ENCODE data around the gene EYA4.

Gene EYA4

DNA sequence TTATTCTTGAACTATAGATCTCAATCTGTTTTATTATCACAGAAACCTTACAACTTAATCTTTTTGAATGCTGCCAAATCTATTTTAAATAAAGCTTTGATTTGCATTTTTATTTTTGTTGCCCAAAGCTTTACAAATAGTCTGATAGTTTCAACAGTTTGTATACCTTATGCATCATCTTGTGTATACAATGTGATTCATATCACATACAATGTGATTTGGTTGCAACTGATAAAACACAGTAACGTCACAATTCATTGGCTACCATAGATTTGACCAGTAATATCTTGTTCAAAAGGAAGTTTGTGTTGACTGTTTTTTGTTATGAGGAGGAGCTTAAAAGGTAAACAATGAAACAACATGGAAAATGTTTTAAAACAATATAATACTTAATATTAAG is 110.9 kb downstream of the EYA4 start:
- no peak for DNase-seq (ENCODE audit: low read depth)

DNA sequence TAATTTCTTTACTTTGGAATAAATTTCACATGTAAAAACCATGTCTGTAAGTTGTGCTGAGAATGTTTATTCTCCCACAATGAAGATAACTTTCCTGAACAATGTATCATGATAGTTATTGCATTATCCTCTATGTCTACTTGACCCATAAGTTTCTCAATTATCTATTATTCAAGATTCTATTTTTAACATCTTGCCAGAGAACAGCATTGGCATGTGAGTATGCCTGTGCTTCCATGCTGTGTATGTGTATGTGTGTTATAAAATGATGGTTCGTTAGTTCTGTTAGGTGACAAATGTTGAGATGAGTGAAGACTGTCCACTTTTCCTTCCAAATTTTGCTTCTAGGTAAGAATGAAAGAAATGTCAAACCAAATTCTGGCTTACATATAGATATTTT is 111.9 kb downstream of the EYA4 start:
- DNase-seq (ENCODE audit: low read depth), result no peak

DNA sequence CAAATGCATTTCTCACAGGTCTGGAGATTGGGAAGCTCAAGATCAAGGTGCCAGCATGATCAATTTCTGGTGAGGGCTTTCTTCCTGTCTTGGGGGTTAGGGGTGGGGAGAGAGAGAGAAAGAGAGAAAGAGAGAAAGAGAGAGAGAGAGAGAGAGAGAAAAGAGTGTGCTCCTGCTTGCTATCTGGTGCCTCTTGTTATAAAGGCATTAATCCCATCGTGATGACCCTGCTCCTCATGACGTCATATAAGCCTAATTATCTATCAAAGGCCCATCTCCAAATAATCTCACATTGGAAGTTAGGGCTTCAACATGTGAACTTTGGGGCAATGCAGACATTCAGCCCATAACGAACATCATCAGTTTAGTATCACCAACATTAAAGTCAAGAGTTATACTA is 114.8 kb downstream of the EYA4 start:
- no peak for DNase-seq (ENCODE audit: low read depth)

DNA sequence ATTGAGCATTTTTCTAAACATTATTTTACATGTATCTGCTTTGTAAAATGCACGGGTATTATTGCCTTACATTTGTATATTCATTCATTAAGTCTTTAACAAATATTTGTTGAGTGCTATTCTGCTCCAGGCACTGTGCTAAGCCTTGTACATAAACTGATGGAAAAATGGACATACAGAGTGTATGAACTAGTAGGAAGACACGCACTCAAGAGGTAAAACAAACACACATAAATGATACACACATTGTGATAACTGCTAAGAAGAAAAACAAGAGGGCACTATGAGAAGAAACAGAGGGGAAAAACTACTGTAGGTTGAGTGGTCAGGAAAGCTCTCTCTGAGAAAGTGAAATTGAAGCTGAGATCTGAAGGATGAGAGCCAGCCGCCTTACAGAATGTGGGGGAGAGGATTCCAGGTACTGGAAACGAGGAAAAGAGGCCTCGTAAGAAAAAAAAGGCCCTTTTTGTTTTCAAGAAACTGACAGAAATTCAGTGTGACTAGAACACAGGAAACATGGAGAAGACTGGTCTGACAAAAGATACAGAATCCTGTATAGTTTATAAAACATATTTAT is 117.5 kb downstream of the EYA4 start:
- no peak for DNase-seq (ENCODE audit: low read depth)

DNA sequence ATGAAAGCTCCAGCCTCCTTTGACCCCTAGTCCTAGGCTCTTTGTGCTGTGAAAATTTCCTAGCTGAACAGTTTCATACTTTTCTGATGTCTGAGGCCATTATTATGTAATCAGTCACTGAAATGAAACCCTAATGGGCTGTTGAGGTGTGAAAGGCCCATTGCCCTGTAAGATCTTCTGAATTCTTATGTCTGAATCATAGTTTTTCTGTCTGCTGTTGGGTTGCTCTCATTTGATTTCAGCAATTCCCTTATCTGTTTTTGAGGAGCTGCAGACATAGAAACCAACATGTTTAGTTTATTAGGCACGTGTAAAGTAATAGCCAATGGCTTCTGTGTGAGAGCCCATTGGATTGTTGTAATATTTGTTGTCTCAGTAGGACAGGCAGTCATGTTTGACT is 118.1 kb downstream of the EYA4 start:
- no peak for DNase-seq (ENCODE audit: low read depth)

DNA sequence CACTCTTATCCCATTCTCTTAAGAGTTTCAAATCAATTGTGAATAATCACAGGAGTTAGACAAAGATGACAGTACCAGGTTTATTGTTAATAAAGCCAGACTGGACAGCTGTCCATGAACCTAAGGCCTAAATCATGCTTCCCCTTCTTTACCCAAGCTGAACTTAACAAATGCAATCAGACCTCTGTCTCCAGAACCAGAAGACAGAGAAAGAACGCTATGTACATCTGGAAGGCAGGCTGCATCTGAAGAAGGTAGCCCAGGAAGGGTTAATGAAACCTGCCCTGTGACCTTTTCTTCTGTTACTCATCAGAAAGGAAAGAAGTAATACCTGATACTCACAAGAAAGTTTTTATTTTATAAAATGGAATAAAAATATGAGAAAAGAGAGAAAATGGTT is 118.6 kb downstream of the EYA4 start:
- DNase-seq (ENCODE audit: low read depth), result no peak

DNA sequence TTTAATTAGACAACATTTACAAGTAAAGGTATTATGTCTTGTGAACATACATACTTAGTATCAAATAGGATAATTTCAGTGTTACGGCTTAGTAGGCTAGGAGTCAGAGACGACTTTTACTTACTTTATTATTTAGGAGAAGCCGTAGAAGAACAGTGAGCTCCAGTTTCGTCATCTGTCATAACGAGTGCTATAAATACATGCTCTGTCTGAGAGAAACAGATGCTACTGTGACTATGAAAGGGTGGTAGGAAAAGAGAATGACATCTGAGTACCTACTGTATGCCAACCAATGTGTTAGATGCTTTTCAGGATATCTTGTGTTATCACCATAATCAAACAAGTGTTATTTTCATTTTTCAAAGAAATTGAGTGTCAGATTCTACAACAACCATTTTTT is 119.0 kb downstream of the EYA4 start:
- DNase-seq (ENCODE audit: low read depth), result no peak

DNA sequence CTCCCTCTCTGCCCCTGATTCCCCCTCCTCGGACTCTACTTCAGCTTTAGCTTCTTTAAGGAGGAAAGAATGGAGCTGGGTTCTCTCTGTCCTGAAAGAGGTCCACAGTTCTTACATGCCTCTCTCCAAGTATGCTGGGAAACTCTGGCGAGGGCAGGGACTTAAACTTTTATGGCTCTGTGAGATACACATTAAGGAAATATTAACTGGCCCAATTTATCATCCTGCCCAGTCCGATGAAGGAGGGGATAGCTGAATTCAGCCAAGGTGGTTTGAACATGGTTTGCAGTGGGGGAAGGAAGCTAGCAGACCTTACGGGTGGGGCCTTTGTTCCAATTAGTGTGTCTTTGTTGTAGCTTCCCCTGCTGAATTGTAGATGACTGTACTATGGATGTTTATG is 121.7 kb downstream of the EYA4 start:
- DNase-seq (ENCODE audit: low read depth), result no peak

DNA sequence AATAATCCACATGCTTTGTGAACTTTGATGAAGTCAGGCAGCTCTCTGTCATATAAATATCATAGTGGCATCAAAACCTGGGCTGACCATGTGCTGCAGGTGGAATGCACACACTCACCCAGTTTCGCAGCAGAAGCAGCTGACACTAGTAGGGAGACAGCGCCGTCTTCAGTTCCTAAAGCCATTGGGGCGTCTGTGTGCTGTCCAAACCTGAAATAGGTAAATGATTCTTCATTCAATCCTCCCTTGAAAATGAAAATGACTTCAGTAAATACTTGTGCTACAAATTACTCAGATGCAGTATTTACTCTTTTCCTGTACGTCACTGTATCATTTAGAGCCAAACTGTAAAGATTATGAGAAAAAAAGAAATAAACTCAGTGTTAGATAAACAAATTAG is 127.5 kb downstream of the EYA4 start:
- no peak for DNase-seq (ENCODE audit: low read depth)

DNA sequence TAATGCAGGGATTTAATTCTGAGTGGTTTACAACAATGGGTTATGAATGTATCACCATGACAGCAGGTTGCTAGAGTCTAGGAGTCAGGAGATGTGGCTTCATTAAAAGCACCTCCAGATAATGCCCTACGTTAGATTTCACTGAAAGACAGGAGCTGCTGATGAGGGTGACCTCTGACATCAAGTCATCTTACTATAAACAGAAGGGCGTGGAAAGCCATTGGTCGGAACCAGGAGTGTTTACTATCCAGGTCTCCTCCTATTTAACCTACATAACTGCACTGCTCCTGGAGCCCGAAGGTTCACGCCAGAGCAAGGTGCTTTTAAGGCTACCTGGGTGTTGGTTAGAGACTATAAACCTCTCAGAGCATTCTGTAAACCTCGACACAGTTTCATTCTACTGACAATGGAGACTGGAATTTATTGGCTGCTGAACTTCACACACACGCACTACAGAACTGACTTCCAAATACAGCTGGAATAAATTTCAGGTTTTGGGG is 128.7 kb downstream of the EYA4 start:
- DNase-seq (ENCODE audit: low read depth), result no peak

DNA sequence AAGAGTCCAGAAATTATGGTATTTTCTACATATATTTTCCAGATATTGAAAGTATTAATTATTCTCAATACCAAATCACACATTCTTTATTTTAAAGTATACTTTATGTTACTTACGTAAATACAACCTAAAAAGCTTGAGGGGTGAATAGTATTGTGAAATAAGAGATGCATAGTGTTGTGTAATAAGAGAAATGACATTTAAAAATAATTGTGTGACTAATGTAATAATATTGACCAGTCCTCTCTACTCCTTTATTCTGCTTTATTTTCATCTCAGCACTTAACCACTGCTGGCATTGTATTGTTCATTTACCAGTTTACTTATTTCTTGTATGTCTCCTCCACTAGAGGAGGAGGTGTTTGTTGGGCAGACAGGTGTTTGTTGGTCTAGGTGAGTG is 135.6 kb downstream of the EYA4 start:
- no peak for DNase-seq (ENCODE audit: low read depth)

DNA sequence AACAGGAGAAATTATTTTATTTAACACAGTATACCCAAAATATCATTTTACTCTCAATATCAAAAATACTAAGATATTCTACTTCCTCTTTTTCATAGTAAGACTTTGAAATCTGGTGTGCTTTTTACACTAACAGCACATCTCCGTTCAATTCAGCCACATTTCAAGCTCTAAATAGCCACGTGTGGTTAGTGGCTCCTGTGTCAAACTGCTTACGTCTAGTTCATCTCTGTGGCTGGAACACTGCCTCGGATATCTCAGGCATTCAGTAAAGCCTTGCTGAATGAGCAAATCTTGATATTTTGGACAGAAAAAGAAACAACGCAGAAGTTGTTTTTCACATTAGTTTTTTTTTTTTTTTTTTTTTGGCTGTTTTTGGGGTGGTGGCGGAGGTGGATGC is 136.1 kb downstream of the EYA4 start:
- no peak for DNase-seq (ENCODE audit: low read depth)

DNA sequence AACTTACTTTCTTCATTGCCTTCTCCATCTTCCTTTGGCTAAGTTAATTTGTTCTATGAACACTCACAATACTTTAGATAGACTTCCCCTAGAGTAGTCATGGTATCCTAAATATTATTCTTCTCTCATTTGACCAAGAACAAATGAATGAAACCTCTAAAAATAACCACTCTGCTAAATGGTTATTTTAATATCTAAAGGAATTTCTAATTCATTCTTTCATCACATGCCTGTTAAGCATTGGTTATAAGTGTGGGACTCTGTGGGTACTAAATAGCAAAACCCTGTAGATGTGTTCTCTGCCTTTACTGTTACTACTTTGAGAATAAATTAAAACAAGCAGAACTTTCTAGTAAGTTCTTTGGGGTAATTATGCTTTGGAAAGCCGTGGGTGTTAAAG is 138.9 kb downstream of the EYA4 start:
- DNase-seq (ENCODE audit: low read depth), result no peak

DNA sequence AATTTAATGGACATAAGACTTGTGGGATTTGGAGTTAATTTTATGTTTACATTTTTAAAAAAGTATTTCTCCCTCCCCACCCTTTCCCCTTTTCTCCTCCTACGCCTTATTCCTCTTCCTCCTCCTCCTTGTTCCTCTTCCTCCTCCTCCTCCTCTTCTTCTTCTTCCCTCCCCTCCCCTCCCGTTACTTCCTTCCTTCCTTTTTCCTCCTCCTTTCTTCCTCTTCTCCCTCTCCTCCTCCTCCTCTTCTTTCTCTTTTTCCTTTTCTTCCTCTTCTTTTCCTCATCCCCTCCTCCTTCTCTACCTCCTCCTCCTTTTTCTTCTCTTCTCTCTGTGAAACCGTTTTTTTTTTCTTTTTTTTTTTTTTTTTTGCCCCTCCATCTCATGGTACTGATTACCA is 139.6 kb downstream of the EYA4 start:
- no peak for DNase-seq (ENCODE audit: low read depth)

DNA sequence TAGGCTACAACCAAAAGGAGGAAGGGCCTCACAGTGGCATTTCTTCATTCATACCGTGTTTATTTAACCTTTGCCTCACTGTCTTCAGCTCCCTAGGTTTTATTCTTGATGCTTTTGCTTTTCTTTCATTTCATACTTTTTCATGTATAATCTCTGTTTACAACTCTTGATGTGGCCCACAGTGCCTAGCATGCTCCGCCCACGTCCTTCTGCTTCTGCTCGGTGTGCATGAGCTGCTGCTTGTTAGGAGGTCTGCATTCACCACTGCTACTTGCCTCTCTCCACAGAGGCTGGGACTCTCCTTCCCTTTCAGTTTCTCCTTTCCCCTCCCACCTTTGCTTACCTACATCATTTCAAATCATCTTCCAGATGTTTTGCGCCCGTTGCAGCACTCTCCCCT is 147.6 kb downstream of the EYA4 start:
- DNase-seq (ENCODE audit: low read depth), result no peak

DNA sequence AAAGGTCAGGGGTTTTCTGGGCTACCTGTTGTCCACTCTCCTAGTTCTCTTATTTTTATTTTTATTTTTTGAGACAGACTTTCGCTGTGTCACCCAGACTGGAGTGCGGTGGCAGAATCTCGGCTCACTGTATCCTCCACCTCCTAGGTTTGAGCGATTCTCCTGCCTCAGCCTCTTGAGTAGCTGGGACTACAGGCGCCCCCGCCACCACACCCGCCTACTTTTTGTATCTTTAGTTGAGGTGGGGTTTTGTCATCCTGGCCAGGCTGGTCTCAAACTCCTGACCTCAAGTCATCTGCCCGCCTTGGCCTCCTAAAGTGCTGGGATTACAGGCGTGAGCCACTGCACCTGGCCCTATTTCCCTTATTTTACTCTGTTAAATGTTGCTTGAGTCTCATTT is 149.0 kb downstream of the EYA4 start:
- no peak for DNase-seq (ENCODE audit: low read depth)

DNA sequence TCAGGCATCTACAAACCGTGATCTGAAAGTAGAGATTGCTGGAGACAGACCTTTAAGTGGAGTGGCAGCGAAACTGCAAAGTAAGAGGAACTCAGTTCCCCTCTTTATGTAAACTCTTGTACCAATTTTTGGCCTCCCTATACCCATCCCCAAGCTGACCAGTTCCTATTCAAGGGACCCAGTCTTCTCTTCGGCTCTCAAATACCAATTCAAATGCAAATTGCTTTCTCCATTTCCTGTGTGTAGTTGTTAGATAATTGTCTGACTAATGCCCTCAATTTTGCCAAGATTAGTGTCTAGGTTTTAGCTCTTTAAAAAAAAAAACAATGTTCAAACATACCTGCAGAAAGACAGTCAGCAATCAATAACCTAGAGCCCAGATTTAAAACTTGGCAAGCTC is 150.9 kb downstream of the EYA4 start:
- DNase-seq (ENCODE audit: low read depth), result no peak

DNA sequence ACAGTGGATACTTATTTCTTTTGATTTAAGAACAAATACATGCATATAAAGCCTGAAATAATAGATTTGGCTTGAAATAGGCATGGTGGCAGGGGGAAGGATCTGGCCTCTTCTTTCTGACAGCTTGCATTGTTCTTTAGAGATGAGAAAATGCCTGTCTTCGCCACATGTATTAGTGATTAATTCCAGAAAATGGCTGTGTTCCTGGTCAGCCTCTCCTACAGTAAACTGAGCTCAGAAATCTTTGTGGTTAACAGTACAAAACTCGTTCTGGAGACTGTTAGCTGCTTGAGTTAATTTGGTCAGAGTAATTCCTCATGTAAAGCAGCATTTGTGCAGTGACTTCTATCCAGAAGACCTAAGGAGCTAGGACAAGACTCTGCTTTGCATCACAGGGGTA is 151.5 kb downstream of the EYA4 start:
- no peak for DNase-seq (ENCODE audit: low read depth)

DNA sequence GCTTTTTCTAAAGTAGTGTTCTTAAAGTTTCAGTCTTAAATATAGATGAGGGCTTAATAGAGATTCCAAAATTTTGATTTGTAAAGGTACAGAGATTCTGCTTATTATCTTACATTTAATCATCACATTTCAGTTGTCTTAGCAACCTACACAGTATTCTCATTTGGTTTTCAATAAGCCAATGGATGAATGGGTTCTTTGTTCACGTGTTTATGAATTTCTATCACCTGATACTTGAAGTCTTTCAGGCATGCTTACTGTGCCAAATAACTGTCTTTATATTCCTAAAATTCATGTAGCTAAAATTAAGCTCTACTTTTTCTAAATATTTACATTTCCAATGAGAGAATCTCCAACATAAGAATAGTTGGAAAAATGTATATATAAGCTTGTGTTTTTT is 152.7 kb downstream of the EYA4 start:
- no peak for DNase-seq (ENCODE audit: low read depth)

DNA sequence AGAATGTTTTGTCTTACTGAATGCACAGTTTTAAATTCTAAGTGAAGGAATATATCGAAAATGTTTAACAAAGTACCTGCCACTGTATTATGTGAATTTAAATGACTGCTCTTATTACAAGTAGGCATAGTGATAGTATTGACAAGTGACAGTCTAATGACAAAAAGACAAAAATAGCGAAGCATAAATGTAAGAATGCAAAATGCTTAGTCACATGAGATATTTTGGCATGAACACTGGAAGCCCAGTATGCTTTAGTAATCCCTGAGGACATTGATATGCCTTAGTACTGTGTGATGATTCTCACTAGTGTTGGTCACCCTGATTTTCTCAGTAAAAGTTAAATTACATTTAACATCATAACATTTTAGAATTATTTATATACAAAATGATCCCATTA is 153.5 kb downstream of the EYA4 start:
- DNase-seq (ENCODE audit: low read depth), result no peak

DNA sequence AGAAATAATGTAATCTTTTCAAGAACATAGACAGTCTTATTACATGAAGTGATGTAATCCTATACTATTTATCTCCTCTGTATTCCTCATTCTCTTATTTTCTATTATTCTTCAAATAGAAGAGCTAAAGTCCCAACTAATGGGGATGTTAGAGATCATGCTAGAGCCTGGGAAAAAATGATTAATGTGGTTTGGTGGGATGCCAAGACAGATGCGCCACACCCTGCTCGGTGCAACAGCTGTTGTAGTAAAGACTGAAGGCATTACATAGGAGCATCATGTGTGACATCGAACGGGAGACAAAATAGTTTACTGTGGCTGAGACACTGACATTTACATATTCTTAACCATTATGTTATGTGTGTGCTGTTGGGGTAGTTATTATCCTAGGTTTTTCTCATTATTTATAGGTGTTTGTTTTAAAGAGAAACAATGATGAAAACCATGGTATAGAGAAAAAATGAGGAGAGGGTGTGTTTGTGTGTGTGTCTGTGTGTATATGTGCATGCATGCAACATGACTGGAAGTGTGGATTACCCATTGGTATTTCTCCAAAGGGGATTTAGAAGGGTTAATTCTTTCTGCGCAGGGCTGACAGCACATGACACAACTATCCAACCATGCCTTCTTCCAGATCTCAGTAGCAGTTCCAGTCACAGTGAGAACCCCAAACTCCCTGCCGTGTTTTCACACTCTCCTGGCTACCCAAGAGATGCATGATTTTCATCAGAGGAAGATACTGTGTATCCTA is 155.3 kb downstream of the EYA4 start:
- no peak for DNase-seq (ENCODE audit: low read depth)

DNA sequence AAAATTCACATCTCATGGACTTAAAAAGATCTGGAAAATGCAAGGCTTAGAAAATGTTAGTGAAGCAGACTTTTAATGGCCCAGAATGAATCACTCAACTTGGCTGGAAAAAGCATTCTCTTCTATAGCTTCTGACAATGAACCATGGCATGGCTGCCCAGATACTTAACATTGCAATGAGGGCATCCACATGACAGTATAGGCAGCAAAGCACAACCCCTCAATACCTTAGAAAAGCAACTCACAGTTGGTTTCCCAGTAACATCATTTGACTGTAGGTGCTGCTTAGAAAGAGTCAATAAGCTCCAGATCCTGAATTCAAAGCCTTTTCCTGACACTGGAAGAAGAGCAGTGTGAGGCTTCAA is 155.8 kb downstream of the EYA4 start:
- no peak for DNase-seq (ENCODE audit: low read depth)

DNA sequence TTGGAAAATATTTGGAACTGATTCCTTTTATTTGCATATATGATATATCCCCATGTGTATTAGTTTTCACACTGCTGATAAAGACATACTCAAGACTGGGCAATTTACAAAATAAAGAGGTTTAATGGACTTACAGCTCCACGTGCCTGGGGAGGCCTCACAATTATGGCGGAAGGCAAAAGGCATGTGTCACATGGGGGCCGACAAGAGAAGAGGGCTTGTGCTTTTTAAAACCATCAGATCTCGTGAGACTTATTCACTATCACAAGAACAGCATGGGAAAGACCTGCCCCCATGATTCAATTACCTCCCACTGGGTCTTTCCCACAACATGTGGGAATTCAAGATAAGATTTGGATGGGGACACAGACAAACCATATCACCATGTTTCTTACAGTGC is 156.4 kb downstream of the EYA4 start:
- peak; percentile 24 for DNase-seq (ENCODE audit: low read depth)

DNA sequence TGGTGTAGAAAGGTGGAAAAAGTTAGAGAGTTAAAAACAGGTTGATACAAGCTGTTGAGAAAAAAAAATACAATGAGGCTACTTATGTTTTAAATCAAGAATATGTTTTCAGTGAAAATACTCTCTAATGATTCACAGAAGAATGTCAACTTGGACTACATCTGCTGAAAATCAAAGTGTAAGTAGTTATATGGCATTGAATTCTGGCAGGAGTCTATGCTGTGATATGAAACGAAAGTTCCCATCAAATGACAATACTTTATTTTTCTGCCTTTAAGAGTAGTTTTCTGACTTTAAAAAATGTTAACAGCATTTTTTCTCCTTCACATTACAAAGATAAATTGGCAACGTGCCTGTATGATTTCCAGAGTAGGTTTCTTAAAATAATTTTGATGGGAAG is 158.3 kb downstream of the EYA4 start:
- no peak for DNase-seq (ENCODE audit: low read depth)

All from CMK (cell line).